DOHH2 (cell line): ENCODE data around the gene NELFA.

Experiments
- H3F3A ChIP-seq: fragments of 200-600 bp; sonication (generic), shearing (Covaris generic); 2 replicates; pipeline ENCODE4 v1.6.0; 2016; ENCODE audit warnings: antibody characterized with exemption, mild to moderate bottlenecking; ENCODE audit not compliant: control insufficient read depth, insufficient read depth
- H3K27ac ChIP-seq: fragments of 200-600 bp; sonication (generic); 2 replicates; pipeline ENCODE4 v1.5.1; 2014; ENCODE audit warnings: low read depth, mild to moderate bottlenecking, low read length, moderate library complexity
- H3K27me3 ChIP-seq: fragments of 200-600 bp; sonication (generic); 2 replicates; pipeline ENCODE4 v1.6.1; 2014; ENCODE audit warnings: mild to moderate bottlenecking, low read length, mixed read lengths; ENCODE audit not compliant: control insufficient read depth
- H3K36me3 ChIP-seq: fragments of 200-600 bp; sonication (generic); 2 replicates; pipeline ENCODE4 v1.6.1; 2014; ENCODE audit warnings: mild to moderate bottlenecking, low read length, moderate library complexity, mixed read lengths; ENCODE audit not compliant: control insufficient read depth
- H3K4me1 ChIP-seq: fragments of 200-600 bp; sonication (generic); 2 replicates; pipeline ENCODE4 v1.6.1; 2014; ENCODE audit warnings: mild to moderate bottlenecking, low read length, mixed read lengths; ENCODE audit not compliant: control insufficient read depth
- H3K4me2 ChIP-seq: fragments of 200-600 bp; sonication (generic); 2 replicates; pipeline ENCODE4 v1.6.0; 2014; ENCODE audit warnings: mild to moderate bottlenecking, low read length, moderate library complexity
- H3K4me3 ChIP-seq: fragments of 200-600 bp; sonication (generic); 2 replicates; pipeline ENCODE4 v1.5.1; 2014; ENCODE audit warnings: mild to moderate bottlenecking, low read length, mixed read lengths
- H3K79me2 ChIP-seq: fragments of 200-600 bp; sonication (generic); 2 replicates; pipeline ENCODE4 v1.6.1; 2014; ENCODE audit warnings: mild to moderate bottlenecking, low read length, mixed read lengths; ENCODE audit not compliant: control insufficient read depth
- H3K9me2 ChIP-seq: fragments of 200-600 bp; sonication (generic); replicated peaks from 2 replicates; pipeline ENCODE4 v1.6.1; 2014; ENCODE audit warnings: mild to moderate bottlenecking, low read length, mixed read lengths; ENCODE audit not compliant: control insufficient read depth
- H3K9me3 ChIP-seq: fragments of 200-600 bp; sonication (generic); 2 replicates; pipeline ENCODE4 v1.6.1; 2014; ENCODE audit warnings: antibody characterized with exemption, low read length, mixed read lengths; ENCODE audit not compliant: control insufficient read depth, insufficient read depth
- H4K20me1 ChIP-seq: fragments of 200-600 bp; sonication (generic); 2 replicates; pipeline ENCODE4 v1.6.0; 2014; ENCODE audit warnings: low read depth, mild to moderate bottlenecking, antibody characterized with exemption, low read length, moderate library complexity; ENCODE audit not compliant: control insufficient read depth, insufficient read depth
- CTCF ChIP-seq: fragments of 200-600 bp; sonication (generic); IDR thresholded peaks from one replicate; pipeline ENCODE4 v1.5.1; 2014; ENCODE audit warnings: antibody characterized with exemption, mild to moderate bottlenecking, low read depth, low read length; ENCODE audit not compliant: poor library complexity, severe bottlenecking
- EZH2phosphoT487 ChIP-seq: fragments of 200-600 bp; sonication (generic); IDR thresholded peaks from 2 replicates; pipeline ENCODE4 v1.6.1; 2017; ENCODE audit warnings: borderline replicate concordance, mild to moderate bottlenecking, antibody characterized with exemption, low read length, moderate library complexity, mixed read lengths

NELFA gene

GRCh38 chr4:1985780-1986577, 22.8 kb downstream of the NELFA start:
- H3K27me3 ChIP-seq: no peaks in the 10 kb centered on the region
- H3K9me2 ChIP-seq: no peaks in the 10 kb centered on the region
- H3K4me3 ChIP-seq: no peak overlapping the region
- TF ChIP-seq CTCF (no peak), EZH2phosphoT487 (no peak)
- no peak overlapping the region for H3K4me2 ChIP-seq
- peaks cover 81% of the 10 kb centered on the region for H3K36me3 ChIP-seq
- no peak overlapping the region for H3K27ac ChIP-seq
- H3F3A ChIP-seq: peaks cover 17% of the 10 kb centered on the region
- no peaks in the 10 kb centered on the region for H3K9me3 ChIP-seq
- no peaks in the 10 kb centered on the region for H3K4me1 ChIP-seq
- H4K20me1 ChIP-seq: no peaks in the 10 kb centered on the region
- peaks cover under 1% of the 10 kb centered on the region for H3K79me2 ChIP-seq

- no peaks in the 10 kb centered on the region for H3K9me2 ChIP-seq
- no peak for TF ChIP-seq CTCF
- no peak for TF ChIP-seq EZH2phosphoT487
- H3K27ac ChIP-seq: no peak overlapping the region
- H3K4me2 ChIP-seq: no peak overlapping the region
- peaks cover 84% of the 10 kb centered on the region for H3K36me3 ChIP-seq
- peaks cover 19% of the 10 kb centered on the region for H3F3A ChIP-seq
- H3K4me1 ChIP-seq: no peaks in the 10 kb centered on the region
- H3K79me2 ChIP-seq: no peaks in the 10 kb centered on the region
- H3K4me3 ChIP-seq: no peak overlapping the region
- no peaks in the 10 kb centered on the region for H3K27me3 ChIP-seq
- no peaks in the 10 kb centered on the region for H4K20me1 ChIP-seq
- H3K9me3 ChIP-seq: no peaks in the 10 kb centered on the region
Measured at GRCh38 chr4:1985294-1985693, 23.5 kb downstream of the NELFA start.

- no peaks in the 10 kb centered on the region for H3K9me3 ChIP-seq
- peaks cover 24% of the 10 kb centered on the region for H3F3A ChIP-seq
- no peak overlapping the region for H3K4me3 ChIP-seq
- H3K27me3 ChIP-seq: no peaks in the 10 kb centered on the region
- no peak overlapping the region for H3K4me2 ChIP-seq
- no peaks in the 10 kb centered on the region for H3K4me1 ChIP-seq
- no peaks in the 10 kb centered on the region for H3K79me2 ChIP-seq
- no peak for TF ChIP-seq CTCF
- no peak for TF ChIP-seq EZH2phosphoT487
- H3K36me3 ChIP-seq: peaks cover 86% of the 10 kb centered on the region
- H3K27ac ChIP-seq: no peak overlapping the region
- no peaks in the 10 kb centered on the region for H4K20me1 ChIP-seq
- no peaks in the 10 kb centered on the region for H3K9me2 ChIP-seq
Measured at GRCh38 chr4:1984406-1985191, 24.2 kb downstream of the NELFA start.
